K562 (cell line): ENCODE measurements around the gene NUDT9. TPM values are rescaled to one million over a fixed set of nuclear protein-coding genes. Genes with fewer than 3 reads are reported as not detected.

ENCODE experiments used
- ARNT ChIP-seq, 2 experiments: fragments of 450-650 bp; IDR thresholded peaks; 2 replicates each; pipeline ENCODE4 v1.6.1; 2016; ENCODE audit warnings: mild to moderate bottlenecking in 1 of 2
- CCNT2 ChIP-seq: IDR thresholded peaks from 2 replicates; pipeline ENCODE4 v1.6.1; 2011; ENCODE audit warnings: borderline replicate concordance, low read depth, mild to moderate bottlenecking, moderate library complexity, mixed read lengths, low read length; ENCODE audit not compliant: insufficient read length; ENCODE audit errors: extremely low read depth
- DPF2 ChIP-seq: fragments of 450-650 bp; IDR thresholded peaks from 2 replicates; pipeline ENCODE4 v1.6.1; 2016
- EWSR1 ChIP-seq: fragments of 450-650 bp; IDR thresholded peaks from 2 replicates; pipeline ENCODE4 v1.6.1; 2018; ENCODE audit warnings: borderline replicate concordance, mild to moderate bottlenecking, low read depth, moderate library complexity; ENCODE audit not compliant: partially characterized antibody
- FUS ChIP-seq: fragments of 200-400 bp; formaldehyde crosslinking; optimal IDR thresholded peaks from 2 replicates; pipeline ENCODE3; 2017; ENCODE audit warnings: low read depth, low read length
- GABPB2 ChIP-seq: fragments of 250-450 bp; sonication (Bioruptor Pico); conservative IDR thresholded peaks from 2 replicates; pipeline ENCODE4 v1.5.1; 2021; ENCODE audit warnings: mild to moderate bottlenecking
- LEF1 ChIP-seq: fragments of 450-650 bp; IDR thresholded peaks from 2 replicates; pipeline ENCODE4 v1.6.1; 2016; ENCODE audit warnings: mild to moderate bottlenecking
- MYC ChIP-seq, 2 experiments: fragments of 250-450 bp in 1 of 2; sonication (Bioruptor Pico) in 1 of 2; IDR thresholded peaks; 2 replicates each; pipeline versions ENCODE4 v1.5.1 to v1.6.1; 2012 to 2021; ENCODE audit warnings: low read depth in 2 of 2, borderline replicate concordance in 1 of 2, improper control_type of control experiment in 1 of 2, low read length in 1 of 2, mild to moderate bottlenecking in 1 of 2, moderate library complexity in 1 of 2
- NFATC3 ChIP-seq: fragments of 450-650 bp; IDR thresholded peaks from 2 replicates; pipeline ENCODE4 v1.6.1; 2017; ENCODE audit warnings: mild to moderate bottlenecking
- PHF8 ChIP-seq: fragments of 200-600 bp; sonication (generic); IDR thresholded peaks from 2 replicates; pipeline ENCODE4 v1.6.1; 2012; ENCODE audit warnings: mixed run types, mild to moderate bottlenecking, inconsistent platforms, low read length, moderate library complexity, borderline replicate concordance
- POLR2AphosphoS2 ChIP-seq: IDR thresholded peaks from 2 replicates; pipeline ENCODE4 v1.6.1; 2012; ENCODE audit warnings: low read length, improper control_type of control experiment
- SAFB2 ChIP-seq: fragments of 200-400 bp; formaldehyde crosslinking; IDR thresholded peaks from 2 replicates; pipeline ENCODE4 v1.6.1; 2018; ENCODE audit warnings: borderline replicate concordance, low read length, low read depth, moderate library complexity; ENCODE audit not compliant: severe bottlenecking
- TCF3 ChIP-seq: sonication (generic); formaldehyde crosslinking; IDR thresholded peaks from 2 replicates; pipeline ENCODE4 v1.4.0; 2020; ENCODE audit warnings: mild to moderate bottlenecking, missing genetic modification reagents
- ZKSCAN8 ChIP-seq: fragments of 200-800 bp; sonication (Bioruptor generic); IDR thresholded peaks from 2 replicates; pipeline ENCODE4 v1.6.1; 2016; ENCODE audit warnings: missing genetic modification characterization, missing compliant biosample characterization
- ZNF175 ChIP-seq: fragments of 200-800 bp; sonication (Bioruptor generic); IDR thresholded peaks from 2 replicates; pipeline ENCODE4 v1.6.1; 2016; ENCODE audit warnings: low read depth, mild to moderate bottlenecking, missing genetic modification characterization, missing compliant biosample characterization
- ZNF224 ChIP-seq: sonication (generic); formaldehyde crosslinking; IDR thresholded peaks from 2 replicates; pipeline ENCODE4 v1.8.0; 2022; ENCODE audit warnings: mild to moderate bottlenecking, missing genetic modification reagents
- ZNF408 ChIP-seq: fragments of 250-450 bp; sonication (Bioruptor Pico); IDR thresholded peaks from 2 replicates; pipeline ENCODE4 v1.4.0; 2020; ENCODE audit warnings: low read depth, mild to moderate bottlenecking, moderate library complexity
- ZNF445 ChIP-seq: fragments of 250-450 bp; sonication (Bioruptor Pico); IDR thresholded peaks from 2 replicates; pipeline ENCODE4 v1.4.0; 2020; ENCODE audit warnings: low read depth, mild to moderate bottlenecking, moderate library complexity
- ZNF57 ChIP-seq: fragments of 450-650 bp; formaldehyde crosslinking; IDR thresholded peaks from 2 replicates; pipeline ENCODE4 v1.4.0; 2020; ENCODE audit warnings: mild to moderate bottlenecking, moderate library complexity
- ZNF584 ChIP-seq: fragments of 200-800 bp; sonication (Bioruptor generic); IDR thresholded peaks from 2 replicates; pipeline ENCODE4 v1.6.1; 2016; ENCODE audit warnings: low read depth, mild to moderate bottlenecking, missing genetic modification characterization, missing compliant biosample characterization
- polyA plus RNA-seq, 8 experiments: library from polyadenylated mRNA; depleted of rRNA in 4 of 8; stranded (reverse) in 5 of 8; unstranded in 3 of 8; fragments of >200 nt; fragmentation: Nextera tagmentation in 2 of 8; fragmentation: Illumina TruSeq in 1 of 8; extraction: Ambion mirVana in 2 of 8; extraction: Trizol in 1 of 8; gene quantifications; 2 replicates each; pipeline versions ENCODE4 v1.2.1 to v1.2.3, GENCODE V29; 2011 to 2014; ENCODE audit warnings: inconsistent platforms in 1 of 8, missing spikeins in 1 of 8
- total RNA-seq, 7 experiments: library from RNA; depleted of rRNA in 6 of 7; stranded (reverse); fragments of >200 nt in 6 of 7; fragmentation: Illumina TruSeq in 2 of 7; extraction: Trizol in 2 of 7; gene quantifications; 2 replicates each; pipeline versions ENCODE4 v1.2.1 to v1.2.3, GENCODE V29; 2011 to 2021; ENCODE audit warnings: low replicate concordance in 1 of 7
- TF ChIP-seq, protein P1 (sequence below): IDR thresholded peaks from 3 replicates; pipeline ENCODE4 v1.6.1; 2011; ENCODE audit warnings: borderline replicate concordance, mild to moderate bottlenecking, moderate library complexity; ENCODE audit not compliant: insufficient read length; ENCODE audit errors: extremely low read depth
- TF ChIP-seq, protein P2 (sequence below): fragments of 450-650 bp; formaldehyde crosslinking; IDR thresholded peaks from 2 replicates; pipeline ENCODE4 v1.4.0; 2020; ENCODE audit warnings: mild to moderate bottlenecking, mixed read lengths

The NUDT9 gene
- total and polyA plus RNA-seq, 9 of the 15 experiments (the other 6 are each of a cell fraction or from before 2014, with no cell fraction given) = 8.5 to 20.8 (median 18.0) TPM

DNA sequence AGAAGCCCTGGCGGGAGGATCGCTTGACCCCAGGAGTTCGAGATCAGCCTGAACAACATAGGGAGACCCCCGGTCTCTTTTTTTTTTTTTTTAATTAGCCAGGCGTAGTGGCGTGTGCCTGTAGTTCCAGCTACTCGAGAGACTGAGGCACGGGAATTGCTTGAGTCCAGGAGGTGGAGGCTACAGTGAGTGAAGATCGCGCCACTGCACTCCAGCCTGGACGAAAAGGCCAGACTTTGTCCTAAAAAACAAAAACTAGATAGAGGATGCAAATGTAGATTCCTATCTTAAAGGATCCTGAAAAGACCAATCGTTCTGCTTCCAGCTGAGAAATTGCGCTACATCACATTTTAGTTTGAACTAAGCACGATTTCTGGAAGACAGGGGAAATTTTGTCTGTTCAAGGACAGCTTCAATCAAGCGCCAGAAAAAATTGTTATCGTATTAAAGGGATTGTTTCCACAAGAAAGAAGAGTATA, 30.8 kb upstream of the NUDT9 start (continued):
- TF ChIP-seq FUS (no peak), ZNF584 (0 out of 2 replicates have a peak, but pooled peaks have one; percentile 10), ZNF445 (CRISPR knock-in tag) (no peak), ARNT (IDR thresholded peaks at IDR 0.05) (no peak), GABPB2 (CRISPR knock-in tag) (no peak), ZKSCAN8 (CRISPR knock-in tag) (no peak), LEF1 (no peak), CCNT2 (no peak), SAFB2 (no peak), ZNF57 (no peak), NFATC3 (no peak), MYC (IDR thresholded peaks at IDR 0.05; ENCODE audit: low read depth, low read length) (no peak), MYC (CRISPR knock-in tag; IDR thresholded peaks at IDR 0.05; ENCODE audit: borderline replicate concordance, low read depth) (no peak), PHF8 (peak; percentile 14; the same call in 1 of the 2 replicates), TCF3 (CRISPR knock-in tag) (no peak), DPF2 (0 out of 2 replicates have a peak, but pooled peaks have one; percentile 2), ZNF224 (no peak), POLR2AphosphoS2 (no peak), ZNF175 (CRISPR knock-in tag) (no peak), ZNF408 (CRISPR knock-in tag) (no peak), EWSR1 (no peak)
- TF ChIP-seq, protein P1, sequence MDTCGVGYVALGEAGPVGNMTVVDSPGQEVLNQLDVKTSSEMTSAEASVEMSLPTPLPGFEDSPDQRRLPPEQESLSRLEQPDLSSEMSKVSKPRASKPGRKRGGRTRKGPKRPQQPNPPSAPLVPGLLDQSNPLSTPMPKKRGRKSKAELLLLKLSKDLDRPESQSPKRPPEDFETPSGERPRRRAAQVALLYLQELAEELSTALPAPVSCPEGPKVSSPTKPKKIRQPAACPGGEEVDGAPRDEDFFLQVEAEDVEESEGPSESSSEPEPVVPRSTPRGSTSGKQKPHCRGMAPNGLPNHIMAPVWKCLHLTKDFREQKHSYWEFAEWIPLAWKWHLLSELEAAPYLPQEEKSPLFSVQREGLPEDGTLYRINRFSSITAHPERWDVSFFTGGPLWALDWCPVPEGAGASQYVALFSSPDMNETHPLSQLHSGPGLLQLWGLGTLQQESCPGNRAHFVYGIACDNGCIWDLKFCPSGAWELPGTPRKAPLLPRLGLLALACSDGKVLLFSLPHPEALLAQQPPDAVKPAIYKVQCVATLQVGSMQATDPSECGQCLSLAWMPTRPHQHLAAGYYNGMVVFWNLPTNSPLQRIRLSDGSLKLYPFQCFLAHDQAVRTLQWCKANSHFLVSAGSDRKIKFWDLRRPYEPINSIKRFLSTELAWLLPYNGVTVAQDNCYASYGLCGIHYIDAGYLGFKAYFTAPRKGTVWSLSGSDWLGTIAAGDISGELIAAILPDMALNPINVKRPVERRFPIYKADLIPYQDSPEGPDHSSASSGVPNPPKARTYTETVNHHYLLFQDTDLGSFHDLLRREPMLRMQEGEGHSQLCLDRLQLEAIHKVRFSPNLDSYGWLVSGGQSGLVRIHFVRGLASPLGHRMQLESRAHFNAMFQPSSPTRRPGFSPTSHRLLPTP = peak; percentile 35
- TF ChIP-seq, protein P2, sequence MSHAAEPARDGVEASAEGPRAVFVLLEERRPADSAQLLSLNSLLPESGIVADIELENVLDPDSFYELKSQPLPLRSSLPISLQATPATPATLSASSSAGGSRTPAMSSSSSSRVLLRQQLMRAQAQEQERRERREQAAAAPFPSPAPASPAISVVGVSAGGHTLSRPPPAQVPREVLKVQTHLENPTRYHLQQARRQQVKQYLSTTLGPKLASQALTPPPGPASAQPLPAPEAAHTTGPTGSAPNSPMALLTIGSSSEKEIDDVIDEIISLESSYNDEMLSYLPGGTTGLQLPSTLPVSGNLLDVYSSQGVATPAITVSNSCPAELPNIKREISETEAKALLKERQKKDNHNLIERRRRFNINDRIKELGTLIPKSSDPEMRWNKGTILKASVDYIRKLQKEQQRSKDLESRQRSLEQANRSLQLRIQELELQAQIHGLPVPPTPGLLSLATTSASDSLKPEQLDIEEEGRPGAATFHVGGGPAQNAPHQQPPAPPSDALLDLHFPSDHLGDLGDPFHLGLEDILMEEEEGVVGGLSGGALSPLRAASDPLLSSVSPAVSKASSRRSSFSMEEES = no peak
